Measurements from ENCODE around the gene CAV2. TPM values are rescaled to one million over a fixed set of nuclear protein-coding genes. Genes with fewer than 3 reads are reported as not detected.

Gene CAV2
- total and polyA plus RNA-seq, 12 donors: 56.3 to 277 (median 224) TPM

DNA sequence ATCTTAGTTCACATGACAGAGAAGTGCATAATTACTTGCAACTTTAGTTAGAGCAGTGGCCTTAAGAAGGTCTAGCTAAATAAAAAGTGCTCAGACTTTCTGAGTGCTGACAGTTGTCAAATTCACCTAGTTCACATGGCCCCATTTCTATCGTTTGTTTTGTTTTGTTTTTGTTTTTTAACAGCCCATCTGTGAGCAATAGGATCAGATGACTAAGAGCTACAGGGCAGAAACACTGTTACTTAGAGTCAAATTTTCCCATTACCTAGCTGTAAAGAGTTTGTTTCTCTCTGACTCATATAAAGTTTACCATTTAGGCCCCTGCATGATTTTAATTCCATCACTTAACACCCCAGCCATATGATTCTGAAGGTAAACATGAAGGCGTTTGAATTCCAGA is 44.1 kb downstream of the CAV2 start:
- H3K4me1 ChIP-seq: peaks cover 14 to 100% (median 93%) of the 10 kb centered on the region in 9 donors
- H3K27me3 ChIP-seq: no peaks in the 10 kb centered on the region
- intact Hi-C loops (cut with DNase I): no loop called here
- ATAC-seq (no peak), DNase-seq (no peak)
- H3K4me3 ChIP-seq: no peak overlapping the region
- peak overlapping the region in 9 of 10 donors; percentile 3 to 81 (median 40) for H3K27ac ChIP-seq
- WGBS, 2 donors: 51 to 52% methylated on average over 2 of the region's 2 CpGs
- no peaks in the 10 kb centered on the region for H3K9me3 ChIP-seq
- TF ChIP-seq, protein P1, sequence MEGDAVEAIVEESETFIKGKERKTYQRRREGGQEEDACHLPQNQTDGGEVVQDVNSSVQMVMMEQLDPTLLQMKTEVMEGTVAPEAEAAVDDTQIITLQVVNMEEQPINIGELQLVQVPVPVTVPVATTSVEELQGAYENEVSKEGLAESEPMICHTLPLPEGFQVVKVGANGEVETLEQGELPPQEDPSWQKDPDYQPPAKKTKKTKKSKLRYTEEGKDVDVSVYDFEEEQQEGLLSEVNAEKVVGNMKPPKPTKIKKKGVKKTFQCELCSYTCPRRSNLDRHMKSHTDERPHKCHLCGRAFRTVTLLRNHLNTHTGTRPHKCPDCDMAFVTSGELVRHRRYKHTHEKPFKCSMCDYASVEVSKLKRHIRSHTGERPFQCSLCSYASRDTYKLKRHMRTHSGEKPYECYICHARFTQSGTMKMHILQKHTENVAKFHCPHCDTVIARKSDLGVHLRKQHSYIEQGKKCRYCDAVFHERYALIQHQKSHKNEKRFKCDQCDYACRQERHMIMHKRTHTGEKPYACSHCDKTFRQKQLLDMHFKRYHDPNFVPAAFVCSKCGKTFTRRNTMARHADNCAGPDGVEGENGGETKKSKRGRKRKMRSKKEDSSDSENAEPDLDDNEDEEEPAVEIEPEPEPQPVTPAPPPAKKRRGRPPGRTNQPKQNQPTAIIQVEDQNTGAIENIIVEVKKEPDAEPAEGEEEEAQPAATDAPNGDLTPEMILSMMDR (IDR thresholded peaks at IDR 0.05): no peak
- H3K36me3 ChIP-seq: peaks cover 0 to 97% (median 5%) of the 10 kb centered on the region in 9 donors

DNA sequence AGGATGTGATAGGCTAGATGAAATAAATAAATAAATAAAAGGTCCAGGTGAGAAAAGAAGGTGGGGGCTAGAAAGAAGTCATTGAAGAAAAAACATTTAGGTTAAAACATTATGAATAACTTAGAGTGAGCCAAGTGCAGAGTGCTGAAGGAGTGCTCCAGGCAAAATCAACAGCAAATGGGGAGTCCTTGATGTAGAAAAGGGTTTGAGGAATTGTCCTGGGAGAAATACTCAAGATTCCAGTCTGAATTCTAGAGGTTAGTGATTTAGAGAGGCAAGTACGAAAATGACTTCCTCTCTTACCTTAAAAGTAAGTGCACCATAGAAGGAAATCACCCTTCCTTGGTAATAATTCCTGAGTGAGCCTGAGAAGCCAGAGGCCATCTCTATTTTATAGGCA is 44.9 kb downstream of the CAV2 start:
- no peak for DNase-seq
- Histone ChIP-seq H3K36me3 (peaks cover 0 to 97% (median 3%) of the 10 kb centered on the region in 9 donors), H3K9me3 (no peaks in the 10 kb centered on the region), H3K27ac (peak overlapping the region in 7 of 10 donors; percentile 48 to 81 (median 70)), H3K4me3 (no peak overlapping the region), H3K4me1 (peaks cover 14 to 100% (median 90%) of the 10 kb centered on the region in 9 donors), H3K27me3 (no peaks in the 10 kb centered on the region)
- intact Hi-C loops (cut with DNase I): no loop called here
- TF ChIP-seq, protein P1 (IDR thresholded peaks at IDR 0.05): no peak
- ATAC-seq: no peak
- 52 to 60% methylated on average over 1 of the region's 1 CpG for WGBS, 2 donors

DNA sequence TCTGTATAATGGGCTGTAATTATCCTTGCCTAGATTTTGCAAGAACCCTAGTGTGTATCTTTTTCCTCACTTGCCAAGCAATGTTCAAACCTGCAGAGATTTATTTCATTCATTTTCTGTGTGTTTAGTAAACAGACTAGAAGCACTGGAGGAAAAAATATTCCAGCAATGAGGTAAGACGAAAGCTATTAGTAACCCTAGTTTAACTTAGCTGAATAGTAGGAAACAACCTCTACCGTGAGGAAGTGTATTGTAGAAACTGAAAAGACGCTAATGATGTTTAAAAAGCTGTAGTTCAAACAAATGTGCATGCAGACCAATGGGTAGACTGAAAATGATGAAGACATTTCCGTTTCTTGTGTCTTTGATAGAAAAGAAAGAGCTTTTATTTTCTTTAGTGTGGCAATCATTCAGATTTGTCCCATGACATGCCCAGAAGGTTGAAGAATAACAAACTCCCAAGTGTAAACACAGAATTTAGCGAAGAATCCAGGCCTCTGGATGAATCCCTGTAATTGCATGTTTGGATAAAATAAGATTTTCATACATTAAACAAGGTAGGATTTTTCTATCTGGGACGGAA is 46.0 kb downstream of the CAV2 start:
- TF ChIP-seq, protein P1 (IDR thresholded peaks at IDR 0.05): no peak
- H3K4me1 ChIP-seq: peaks cover 14 to 100% (median 90%) of the 10 kb centered on the region in 9 donors
- H3K4me3 ChIP-seq: no peak overlapping the region
- DNase-seq (no peak), ATAC-seq (peak in 3 of 8 donors; percentile 2 to 9 (median 3))
- intact Hi-C loops (cut with DNase I): no loop called here
- no peaks in the 10 kb centered on the region for H3K9me3 ChIP-seq
- peaks cover 0 to 97% (median 3%) of the 10 kb centered on the region in 9 donors for H3K36me3 ChIP-seq
- no peaks in the 10 kb centered on the region for H3K27me3 ChIP-seq
- 46 to 52% methylated on average over 6 of the region's 6 CpGs for WGBS, 2 donors
- H3K27ac ChIP-seq: peak overlapping the region; percentile 1 to 81 (median 61)

DNA sequence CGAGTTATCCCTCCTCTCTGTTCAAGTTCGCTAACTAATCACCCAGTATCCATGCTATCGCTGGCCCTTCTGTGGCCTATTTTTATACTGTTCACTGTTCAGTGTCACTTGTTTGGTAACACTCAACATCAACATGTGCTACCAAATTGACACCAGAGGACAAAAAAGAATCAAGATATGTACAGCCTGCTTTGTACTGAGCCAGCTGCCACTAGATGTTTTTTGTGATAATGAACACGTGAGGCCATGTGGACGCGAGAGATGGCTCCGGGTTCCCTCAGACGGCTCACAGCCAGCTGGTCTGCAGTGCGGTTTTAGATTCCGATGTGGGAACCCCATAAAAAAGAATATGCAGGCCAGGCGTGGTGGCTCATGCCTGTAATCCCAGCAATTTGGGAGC is 46.5 kb downstream of the CAV2 start:
- intact Hi-C loops (cut with DNase I): no loop called here
- TF ChIP-seq, protein P1 (IDR thresholded peaks at IDR 0.05): no peak
- Histone ChIP-seq H3K4me3 (no peak overlapping the region), H3K4me1 (peaks cover 14 to 100% (median 90%) of the 10 kb centered on the region in 9 donors), H3K27me3 (no peaks in the 10 kb centered on the region), H3K36me3 (peaks cover 0 to 97% (median 6%) of the 10 kb centered on the region in 9 donors), H3K9me3 (no peaks in the 10 kb centered on the region), H3K27ac (peak overlapping the region; percentile 23 to 81 (median 61))
- ATAC-seq: peak; percentile 51 to 90 (median 85)
- DNase-seq: peak in 1 of 2 donors; percentile 30
- WGBS, 2 donors: 48 to 61% methylated on average over 11 of the region's 11 CpGs

All from heart right ventricle (tissue), 16 donors.